Thymus (tissue), 14 donors: Measurements from ENCODE around the gene CSH2. TPM values are rescaled to one million over a fixed set of nuclear protein-coding genes. Genes with fewer than 3 reads are reported as not detected.
"Not testable (repeated sequence)": the region's sequence is repeated elsewhere in the genome, so short reads cannot be mapped to it uniquely, and the experiment has no call there.

ENCODE experiments used
- DNase-seq, 9 donors: peaks; one replicate each; pipeline ENCODE4 v3.0.0-alpha.2; 2013; ENCODE audit warnings: low spot score in 9 of 9, low read depth in 6 of 9, missing footprints in 1 of 9
- H3K27ac ChIP-seq, 2 donors: one replicate each; pipeline ENCODE4 v1.5.1; 2013; ENCODE audit warnings: control low read depth in 1 of 2, low read depth in 1 of 2, low read length in 1 of 2, mild to moderate bottlenecking in 1 of 2, moderate library complexity in 1 of 2
- H3K27me3 ChIP-seq, 2 donors: one replicate each; pipeline ENCODE4 v1.5.1; 2013; ENCODE audit warnings: low read length in 1 of 2; ENCODE audit not compliant: control insufficient read depth in 2 of 2, insufficient read depth in 1 of 2
- H3K36me3 ChIP-seq, 2 donors: one replicate each; pipeline ENCODE4 v1.5.1; 2013; ENCODE audit warnings: low read length in 1 of 2, mild to moderate bottlenecking in 1 of 2, moderate library complexity in 1 of 2; ENCODE audit not compliant: control insufficient read depth in 2 of 2, insufficient read depth in 2 of 2
- H3K4me1 ChIP-seq, 2 donors: one replicate each; pipeline ENCODE4 v1.5.1; 2013; ENCODE audit warnings: low read length in 2 of 2; ENCODE audit not compliant: control insufficient read depth in 2 of 2, insufficient read depth in 2 of 2
- H3K4me3 ChIP-seq, 2 donors: one replicate each; pipeline ENCODE4 v1.5.1; 2013; ENCODE audit warnings: low read length in 2 of 2, control low read depth in 1 of 2, mild to moderate bottlenecking in 1 of 2
- H3K9me3 ChIP-seq, 2 donors: one replicate each; pipeline ENCODE4 v1.5.1; 2013; ENCODE audit warnings: low read length in 1 of 2, mild to moderate bottlenecking in 1 of 2; ENCODE audit not compliant: control insufficient read depth in 2 of 2, insufficient read depth in 1 of 2
- whole genome bisulfite sequencing: extraction: QIAGEN DNeasy Blood & Tissue Kit; methylation state at CpG from one replicate; pipeline ENCODE4 v1.1.7; 2013; 5-methylcytosine and 5-hydroxymethylcytosine counted together
- long read RNA-seq, 10 donors: transcript quantifications; one replicate each; lab custom pipeline, GENCODE V29; 2026
- polyA plus RNA-seq: library from polyadenylated mRNA; stranded (reverse); fragments of 200-250 nt; gene quantifications from one replicate; pipeline ENCODE4 v1.2.3, GENCODE V29; 2013
- total RNA-seq: library from RNA; stranded (reverse); fragments of 120-200 nt; gene quantifications from one replicate; pipeline ENCODE4 v1.2.4, GENCODE V29; 2013
- donor health status: healthy.

CSH2 gene
- total RNA-seq, result 1.0 TPM
- 11.2 TPM for polyA plus RNA-seq
- long read RNA-seq, donor 1, result 0 reads
- long read RNA-seq, donor 2, result 0 reads
- long read RNA-seq, donor 3, partial matches to known transcripts, result 0 of 1 reads
- long read RNA-seq, donor 3, other reads (novel, unspliced or antisense), result 0 of 1 reads
- long read RNA-seq, donor 4, result 0 reads
- long read RNA-seq, donor 5, partial matches to known transcripts, result 0 of 2 reads
- long read RNA-seq, donor 5, other reads (novel, unspliced or antisense), result 0 of 2 reads
- long read RNA-seq, donor 6, partial matches to known transcripts, result 0 of 2 reads
- long read RNA-seq, donor 6, other reads (novel, unspliced or antisense), result 0 of 2 reads
- long read RNA-seq, donor 7, partial matches to known transcripts, result 0 of 1 reads
- long read RNA-seq, donor 7, other reads (novel, unspliced or antisense), result 0 of 1 reads
- long read RNA-seq, donor 8, partial matches to known transcripts, result 0 of 2 reads
- long read RNA-seq, donor 8, other reads (novel, unspliced or antisense), result 0 of 2 reads
- long read RNA-seq, donor 9, partial matches to known transcripts, result 0 of 1 reads
- long read RNA-seq, donor 9, other reads (novel, unspliced or antisense), result 0 of 1 reads
- long read RNA-seq, donor 10, partial matches to known transcripts, result 0 of 4 reads
- long read RNA-seq, donor 10, other reads (novel, unspliced or antisense), result 0 of 4 reads

DNA sequence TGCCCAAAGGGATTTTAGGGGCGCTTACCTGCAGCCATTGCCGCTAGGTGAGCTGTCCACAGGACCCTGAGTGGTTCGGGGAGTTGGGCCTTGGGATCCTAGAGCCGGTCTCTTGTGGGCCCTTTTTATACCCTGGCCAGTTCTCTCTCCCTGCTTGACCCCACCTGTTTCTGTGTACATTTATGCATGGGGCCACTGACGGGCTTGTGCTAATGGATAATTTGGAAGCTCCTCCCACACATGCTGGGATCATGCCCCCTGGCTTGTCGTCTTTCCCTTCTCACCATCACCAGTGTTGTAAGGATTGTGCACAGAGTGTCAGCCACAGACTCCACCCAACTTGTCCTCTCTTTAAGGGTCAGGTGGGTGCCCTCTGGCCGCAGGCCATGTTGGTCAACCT, at the start of gene CSH2:
CSH2 (minus strand) TSS at position 101 of the 400 bp plus-strand sequence; CDS start at position 38, 63 bp downstream.
- WGBS, result 92% methylated on average over 7 of the region's 7 CpGs

DNA sequence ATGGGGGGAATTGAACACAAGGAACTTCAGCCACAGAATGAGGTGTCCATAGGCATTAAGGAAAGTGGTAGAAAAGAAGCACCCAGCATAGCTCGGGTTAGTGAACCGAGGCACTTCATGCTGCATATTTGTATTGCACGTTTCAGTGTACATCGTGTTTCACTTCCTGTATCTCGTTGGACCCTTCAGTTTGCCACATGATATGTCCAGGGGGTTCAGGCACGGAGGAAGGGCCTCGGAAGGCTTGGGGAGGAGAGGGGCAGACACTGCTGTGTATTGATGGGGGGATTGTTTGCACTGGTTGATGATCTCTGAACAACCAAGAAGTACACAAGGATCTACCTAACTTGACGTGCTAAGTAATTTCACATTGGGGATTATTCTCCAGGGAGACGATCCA, 48.9 kb upstream of the CSH2 start:
- not testable (repeated sequence) for H3K4me1 ChIP-seq, H3K27ac ChIP-seq, DNase-seq, H3K4me3 ChIP-seq, H3K36me3 ChIP-seq, H3K9me3 ChIP-seq, H3K27me3 ChIP-seq
- WGBS, result 86% methylated on average over 9 of the region's 9 CpGs

More for the DNA sequence above, at the start of gene CSH2:
- H3K9me3 ChIP-seq, DNase-seq, H3K27ac ChIP-seq, H3K36me3 ChIP-seq, H3K4me3 ChIP-seq, H3K27me3 ChIP-seq, H3K4me1 ChIP-seq: not testable (repeated sequence)

DNA sequence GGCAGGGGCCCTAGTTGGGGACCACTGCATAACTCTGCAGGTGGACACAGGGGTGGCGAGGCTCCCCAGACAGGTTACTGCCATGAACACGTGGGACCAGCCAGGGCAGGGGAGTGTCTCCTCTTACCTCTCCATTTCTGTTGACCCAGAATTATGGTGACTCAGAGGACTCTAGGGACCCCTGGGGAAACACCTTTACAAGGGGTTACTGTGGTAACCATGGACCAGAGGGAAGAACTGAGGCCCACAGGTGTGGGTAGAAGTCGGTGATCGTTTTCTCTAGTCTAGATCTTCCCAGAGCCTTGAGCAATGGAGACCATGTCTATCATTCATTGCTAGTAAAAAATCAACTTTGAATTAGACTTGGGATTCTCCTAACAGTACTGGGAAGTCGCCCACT, 47.3 kb upstream of the CSH2 start:
- DNase-seq, H3K9me3 ChIP-seq, H3K36me3 ChIP-seq, H3K4me1 ChIP-seq, H3K27me3 ChIP-seq, H3K27ac ChIP-seq, H3K4me3 ChIP-seq: not testable (repeated sequence)
- WGBS, result 97% methylated on average over 5 of the region's 5 CpGs

DNA sequence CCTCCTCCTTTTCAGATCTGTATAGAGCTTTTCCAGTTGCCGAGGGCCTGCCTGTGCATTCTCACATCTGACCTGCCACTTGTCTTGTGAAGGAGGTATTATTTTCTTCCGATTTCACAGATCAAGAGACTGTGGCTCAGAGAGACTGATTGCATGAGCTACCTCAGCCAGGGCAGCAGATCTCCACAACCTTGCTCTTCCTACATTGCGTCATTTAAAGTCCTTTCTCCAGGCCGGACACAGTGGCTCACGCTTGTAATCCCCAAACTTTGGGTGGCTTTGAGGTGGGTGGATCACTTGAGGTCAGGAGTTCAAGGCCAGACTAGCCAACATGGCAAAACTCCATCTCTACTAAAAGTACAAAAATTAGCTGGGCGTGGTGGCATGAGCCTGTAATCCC, 46.6 kb upstream of the CSH2 start:
- not testable (repeated sequence) for H3K27ac ChIP-seq, H3K36me3 ChIP-seq, H3K4me1 ChIP-seq, H3K4me3 ChIP-seq, DNase-seq, H3K27me3 ChIP-seq, H3K9me3 ChIP-seq
- 98% methylated on average over 6 of the region's 6 CpGs for WGBS

DNA sequence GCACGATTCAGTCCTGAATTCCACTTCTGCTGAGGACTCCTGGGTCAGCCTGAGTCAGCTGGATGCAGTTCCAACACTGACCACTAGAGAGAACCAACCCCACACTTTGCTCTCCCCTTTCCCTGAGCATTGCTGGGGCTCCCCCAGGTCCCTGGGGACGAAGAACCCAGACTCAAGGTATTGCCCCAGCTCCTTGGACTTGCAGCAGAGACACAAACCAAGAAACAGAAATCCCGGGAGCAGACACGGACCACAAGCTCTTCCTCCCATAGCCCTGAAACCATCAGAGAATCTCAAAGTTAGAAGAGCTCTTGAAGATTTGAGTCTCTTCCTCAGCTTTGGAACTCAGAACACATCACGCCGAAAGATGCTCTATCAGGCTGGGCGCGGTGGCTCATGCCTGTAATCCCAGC, 45.8 kb upstream of the CSH2 start:
- Histone ChIP-seq H3K27me3 (no peaks in the 10 kb centered on the region), H3K27ac (no peak overlapping the region), H3K9me3 (no peaks in the 10 kb centered on the region), H3K4me3 (no peak overlapping the region), H3K4me1 (no peaks in the 10 kb centered on the region), H3K36me3 (no peaks in the 10 kb centered on the region)
- DNase-seq, result peak; percentile 36 to 85 (median 69)
- WGBS, result 56% methylated on average over 8 of the region's 8 CpGs

DNA sequence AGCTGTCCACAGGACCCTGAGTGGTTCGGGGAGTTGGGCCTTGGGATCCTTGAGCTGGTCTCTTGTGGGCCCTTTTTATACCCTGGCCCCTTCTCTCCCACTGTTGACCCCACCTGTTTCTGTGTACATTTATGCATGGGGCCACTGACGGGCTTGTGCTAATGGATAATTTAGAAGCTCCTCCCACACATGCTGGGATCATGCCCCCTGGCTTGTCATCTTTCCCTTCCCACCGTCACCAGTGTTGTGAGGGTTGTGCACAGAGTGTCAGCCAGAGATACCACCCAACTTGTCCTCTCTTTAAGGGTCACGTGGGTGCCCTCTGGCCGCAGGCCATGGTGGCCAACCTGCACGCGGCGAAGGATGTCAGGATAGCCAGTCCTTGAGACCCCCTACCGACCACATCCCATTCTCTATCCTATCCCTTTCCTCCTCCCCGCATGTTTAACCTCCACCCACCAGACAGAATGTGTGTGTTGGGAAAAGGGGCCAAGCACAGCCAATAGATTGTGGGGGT, 45.4 kb upstream of the CSH2 start, which contains the start of gene GH1:
GH1 (minus strand) TSS at position 51 of the 517 bp plus-strand sequence. CDS start 63 bp downstream, outside the sequence.
- H3K27me3 ChIP-seq, H3K4me1 ChIP-seq, H3K27ac ChIP-seq, H3K36me3 ChIP-seq, H3K9me3 ChIP-seq, DNase-seq, H3K4me3 ChIP-seq: not testable (repeated sequence)
- 64% methylated on average over 10 of the region's 10 CpGs for WGBS

DNA sequence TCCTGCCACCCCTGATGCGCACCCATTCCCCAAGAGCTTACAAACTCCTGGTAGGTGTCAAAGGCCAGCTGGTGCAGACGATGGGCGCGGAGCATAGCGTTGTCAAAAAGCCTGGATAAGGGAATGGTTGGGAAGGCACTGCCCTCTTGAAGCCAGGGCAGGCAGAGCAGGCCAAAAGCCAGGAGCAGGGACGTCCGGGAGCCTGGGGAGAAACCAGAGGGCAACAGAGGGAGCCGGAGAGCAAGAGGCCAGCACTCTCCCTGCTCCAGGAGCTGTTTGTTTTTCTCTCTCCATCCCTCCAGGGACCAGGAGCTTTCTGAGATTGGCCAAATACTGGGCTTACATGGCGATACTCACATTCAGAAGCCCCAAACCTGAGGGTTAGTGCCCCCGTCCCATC, 44.8 kb upstream of the CSH2 start:
- DNase-seq, result no peak
- Histone ChIP-seq H3K36me3 (no peaks in the 10 kb centered on the region), H3K4me3 (no peak overlapping the region), H3K27me3 (no peaks in the 10 kb centered on the region), H3K4me1 (no peaks in the 10 kb centered on the region), H3K27ac (no peak overlapping the region), H3K9me3 (no peaks in the 10 kb centered on the region)
- 92% methylated on average over 10 of the region's 10 CpGs for WGBS

DNA sequence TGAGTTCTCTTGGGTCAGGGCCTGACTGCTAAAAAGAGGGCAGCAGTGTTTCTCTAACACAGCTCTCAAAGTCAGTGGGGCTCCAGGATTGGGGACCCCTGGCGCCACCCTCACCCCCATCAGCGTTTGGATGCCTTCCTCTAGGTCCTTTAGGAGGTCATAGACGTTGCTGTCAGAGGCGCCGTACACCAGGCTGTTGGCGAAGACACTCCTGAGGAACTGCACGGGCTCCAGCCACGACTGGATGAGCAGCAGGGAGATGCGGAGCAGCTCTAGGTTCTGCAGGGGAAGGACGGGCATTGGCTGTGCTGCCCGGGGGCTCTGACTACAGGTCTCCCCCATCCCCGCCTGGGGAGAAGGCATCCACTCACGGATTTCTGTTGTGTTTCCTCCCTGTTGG, 44.2 kb upstream of the CSH2 start:
- WGBS, result 94% methylated on average over 13 of the region's 13 CpGs
- Histone ChIP-seq H3K27ac (no peak overlapping the region), H3K9me3 (no peaks in the 10 kb centered on the region), H3K4me3 (no peak overlapping the region), H3K36me3 (no peaks in the 10 kb centered on the region), H3K27me3 (no peaks in the 10 kb centered on the region), H3K4me1 (no peaks in the 10 kb centered on the region)
- no peak for DNase-seq

DNA sequence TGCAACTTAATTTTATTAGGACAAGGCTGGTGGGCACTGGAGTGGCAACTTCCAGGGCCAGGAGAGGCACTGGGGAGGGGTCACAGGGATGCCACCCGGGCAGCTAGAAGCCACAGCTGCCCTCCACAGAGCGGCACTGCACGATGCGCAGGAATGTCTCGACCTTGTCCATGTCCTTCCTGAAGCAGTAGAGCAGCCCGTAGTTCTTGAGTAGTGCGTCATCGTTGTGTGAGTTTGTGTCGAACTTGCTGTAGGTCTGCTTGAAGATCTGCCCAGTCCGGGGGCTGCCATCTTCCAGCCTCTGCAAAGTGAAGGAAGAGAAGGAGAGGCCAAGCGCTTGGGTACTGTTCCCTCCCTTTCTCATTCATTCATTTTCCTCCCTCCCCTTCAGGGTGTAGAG, 43.7 kb upstream of the CSH2 start:
- H3K4me1 ChIP-seq, H3K36me3 ChIP-seq, H3K9me3 ChIP-seq, H3K27ac ChIP-seq, H3K4me3 ChIP-seq, DNase-seq, H3K27me3 ChIP-seq: not testable (repeated sequence)
- WGBS, result 98% methylated on average over 11 of the region's 11 CpGs
